PC-3 (cell line): ENCODE measurements around the gene GRHL3. TPM values are rescaled to one million over a fixed set of nuclear protein-coding genes. Genes with fewer than 3 reads are reported as not detected.

Experiments used
- ATAC-seq: fragments of 200-7000 bp; cut with Tn5 transposase; 2 replicates; pipeline ENCODE4 v1.9.1; 2020; ENCODE audit warnings: mild to moderate bottlenecking, moderate library complexity
- BruUV-seq: library from RNA; stranded (reverse); fragments of 400-500 nt; replicated peaks from 2 replicates; lab custom pipeline; 2021; lab: Mats Ljungman, UMichigan
- CTCF ChIA-PET: fragments of 300-600 bp; sonication (Branson Sonifier 250); formaldehyde crosslinking; loops from one replicate; lab custom pipeline; 2022; ENCODE audit warnings: antibody characterized with exemption; lab: Charles Lee
- POLR2A ChIA-PET: fragments of 300-600 bp; sonication (Branson Sonifier 250); formaldehyde crosslinking; loops from one replicate; lab custom pipeline; 2022; ENCODE audit warnings: antibody characterized with exemption; ENCODE audit not compliant: unreplicated experiment; lab: Charles Lee
- DNase-seq: peaks from one replicate; pipeline ENCODE4 v3.0.0-alpha.2; 2015
- H2AFZ ChIP-seq: fragments of 300-600 bp; sonication (generic); 2 replicates; pipeline ENCODE4 v1.6.0; 2016; ENCODE audit warnings: antibody characterized with exemption, low read length
- H3F3A ChIP-seq: fragments of 300-600 bp; sonication (generic); one replicate; pipeline ENCODE4 v1.6.0; 2017; ENCODE audit warnings: antibody characterized with exemption, low read length, control low read depth, mild to moderate bottlenecking; ENCODE audit not compliant: unreplicated experiment
- H3K27ac ChIP-seq: fragments of 300-600 bp; sonication (generic); 2 replicates; pipeline ENCODE4 v1.5.1; 2016; ENCODE audit warnings: mild to moderate bottlenecking, low read length
- H3K27me3 ChIP-seq: fragments of 300-600 bp; sonication (generic); 2 replicates; pipeline ENCODE4 v1.6.1; 2016; ENCODE audit warnings: low read length, mixed read lengths
- H3K36me3 ChIP-seq: fragments of 300-600 bp; sonication (generic); 2 replicates; pipeline ENCODE4 v1.6.1; 2016; ENCODE audit warnings: low read depth, mixed run types, low read length, mixed read lengths
- H3K4me1 ChIP-seq: fragments of 300-600 bp; sonication (generic); 2 replicates; pipeline ENCODE4 v1.5.1; 2016; ENCODE audit warnings: low read length; ENCODE audit not compliant: insufficient read depth
- H3K4me2 ChIP-seq: fragments of 300-600 bp; sonication (generic); 2 replicates; pipeline ENCODE4 v1.6.0; 2016; ENCODE audit warnings: low read length
- H3K4me3 ChIP-seq: fragments of 300-600 bp; sonication (generic); 2 replicates; pipeline ENCODE4 v1.5.1; 2016; ENCODE audit warnings: mild to moderate bottlenecking, low read length, mixed read lengths
- H3K79me2 ChIP-seq: fragments of 300-600 bp; sonication (generic); 2 replicates; pipeline ENCODE4 v1.6.1; 2017; ENCODE audit warnings: low read length, mixed read lengths
- H3K9ac ChIP-seq: fragments of 300-600 bp; sonication (generic); 2 replicates; pipeline ENCODE4 v1.6.0; 2016; ENCODE audit warnings: mild to moderate bottlenecking, low read length
- H3K9me2 ChIP-seq: fragments of 300-600 bp; sonication (generic); replicated peaks from 2 replicates; pipeline ENCODE4 v1.6.1; 2016; ENCODE audit warnings: mixed run types, low read length, mixed read lengths
- H3K9me3 ChIP-seq: fragments of 300-600 bp; sonication (generic); 2 replicates; pipeline ENCODE4 v1.6.1; 2016; ENCODE audit warnings: low read length, mixed read lengths
- H4K20me1 ChIP-seq: fragments of 300-600 bp; sonication (generic); 2 replicates; pipeline ENCODE4 v1.6.1; 2016; ENCODE audit warnings: low read length, mixed read lengths
- EZH2 ChIP-seq: fragments of 300-600 bp; sonication (generic); IDR thresholded peaks from one replicate; pipeline ENCODE4 v1.6.1; 2017; ENCODE audit warnings: antibody characterized with exemption, mild to moderate bottlenecking, low read length; ENCODE audit not compliant: unreplicated experiment
- EZH2phosphoT487 ChIP-seq: fragments of 300-600 bp; sonication (generic); IDR thresholded peaks from 2 replicates; pipeline ENCODE4 v1.6.1; 2018; ENCODE audit warnings: mild to moderate bottlenecking, antibody characterized with exemption, low read length, borderline replicate concordance
- intact Hi-C: fragments of 100-400 bp; cut with micrococcal nuclease; formaldehyde crosslinking; loops from 2 replicates; pipeline ENCODE4 v1.9.0; 2023
- total RNA-seq: library from RNA; depleted of rRNA; stranded (reverse); fragments of >200 nt; gene quantifications from 2 replicates; pipeline ENCODE4 v1.2.3, GENCODE V29; 2014
- TF ChIP-seq, protein P1 (sequence below): fragments of 300-600 bp; sonication (generic); conservative IDR thresholded peaks from 2 replicates; pipeline ENCODE4 v1.5.1; 2017; ENCODE audit warnings: antibody characterized with exemption, low read depth, mild to moderate bottlenecking, low read length

The GRHL3 gene
- total RNA-seq, 1 experiment from 2014 or later = 3.5 TPM

DNA sequence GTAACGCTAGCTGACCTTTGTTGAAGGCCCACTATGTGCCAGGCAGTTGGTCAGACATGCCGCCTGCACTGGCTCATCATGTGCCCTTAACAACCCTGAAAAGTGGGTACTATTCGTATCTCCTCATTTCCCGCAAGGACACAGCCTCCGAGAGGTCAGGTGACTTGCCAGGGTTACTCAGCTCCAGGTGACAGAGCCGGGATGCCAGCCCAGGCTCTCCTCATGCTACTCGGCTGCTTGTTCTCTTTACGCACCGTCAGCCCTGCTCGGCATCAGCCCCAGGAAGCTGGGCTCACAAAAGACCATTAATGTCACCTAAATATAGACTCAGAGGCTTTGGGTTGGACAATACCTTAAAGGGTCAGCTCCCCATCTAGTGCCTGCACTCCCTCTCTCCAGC is 29.0 kb downstream of the GRHL3 start:
- Histone ChIP-seq H3K4me1 (peaks cover 28% of the 10 kb centered on the region), H3F3A (no peaks in the 10 kb centered on the region), H4K20me1 (no peaks in the 10 kb centered on the region), H3K9me3 (no peaks in the 10 kb centered on the region), H3K4me2 (no peak overlapping the region), H3K36me3 (no peaks in the 10 kb centered on the region), H3K9me2 (no peaks in the 10 kb centered on the region), H3K27ac (no peak overlapping the region), H3K27me3 (no peaks in the 10 kb centered on the region), H3K4me3 (no peak overlapping the region), H3K9ac (no peak overlapping the region), H2AFZ (no peak overlapping the region), H3K79me2 (no peaks in the 10 kb centered on the region)
- BruUV-seq = no TSS peak
- TF ChIP-seq EZH2 (no peak), EZH2phosphoT487 (no peak)
- TF ChIP-seq, protein P1, sequence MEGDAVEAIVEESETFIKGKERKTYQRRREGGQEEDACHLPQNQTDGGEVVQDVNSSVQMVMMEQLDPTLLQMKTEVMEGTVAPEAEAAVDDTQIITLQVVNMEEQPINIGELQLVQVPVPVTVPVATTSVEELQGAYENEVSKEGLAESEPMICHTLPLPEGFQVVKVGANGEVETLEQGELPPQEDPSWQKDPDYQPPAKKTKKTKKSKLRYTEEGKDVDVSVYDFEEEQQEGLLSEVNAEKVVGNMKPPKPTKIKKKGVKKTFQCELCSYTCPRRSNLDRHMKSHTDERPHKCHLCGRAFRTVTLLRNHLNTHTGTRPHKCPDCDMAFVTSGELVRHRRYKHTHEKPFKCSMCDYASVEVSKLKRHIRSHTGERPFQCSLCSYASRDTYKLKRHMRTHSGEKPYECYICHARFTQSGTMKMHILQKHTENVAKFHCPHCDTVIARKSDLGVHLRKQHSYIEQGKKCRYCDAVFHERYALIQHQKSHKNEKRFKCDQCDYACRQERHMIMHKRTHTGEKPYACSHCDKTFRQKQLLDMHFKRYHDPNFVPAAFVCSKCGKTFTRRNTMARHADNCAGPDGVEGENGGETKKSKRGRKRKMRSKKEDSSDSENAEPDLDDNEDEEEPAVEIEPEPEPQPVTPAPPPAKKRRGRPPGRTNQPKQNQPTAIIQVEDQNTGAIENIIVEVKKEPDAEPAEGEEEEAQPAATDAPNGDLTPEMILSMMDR = no peak
- ChIA-PET CTCF (no interaction called here), POLR2A (no interaction called here)
- intact Hi-C loops = no loop called here
- DNase-seq (no peak), ATAC-seq (no peak)

- ChIA-PET POLR2A (no interaction called here), CTCF (no interaction called here)
- Histone ChIP-seq H4K20me1 (no peaks in the 10 kb centered on the region), H3K36me3 (no peaks in the 10 kb centered on the region), H3K27me3 (no peaks in the 10 kb centered on the region), H3K9me3 (no peaks in the 10 kb centered on the region), H3K9ac (no peak overlapping the region), H3K9me2 (no peaks in the 10 kb centered on the region), H3K27ac (peak overlapping the region; percentile 42), H3F3A (no peaks in the 10 kb centered on the region), H3K4me1 (peaks cover 28% of the 10 kb centered on the region), H3K79me2 (no peaks in the 10 kb centered on the region), H2AFZ (no peak overlapping the region), H3K4me3 (no peak overlapping the region), H3K4me2 (peak overlapping the region; percentile 24; the same call in 1 of the 2 replicates)
- peak; percentile 58 for DNase-seq
- no peak for TF ChIP-seq EZH2phosphoT487
- TF ChIP-seq, protein P1 = no peak
- ATAC-seq = peak; percentile 69
- intact Hi-C loops = no loop called here
- BruUV-seq = no TSS peak
These were observed 30.7 kb downstream of the GRHL3 start for GRCh38 chr1:24349891-24350290.

DNA sequence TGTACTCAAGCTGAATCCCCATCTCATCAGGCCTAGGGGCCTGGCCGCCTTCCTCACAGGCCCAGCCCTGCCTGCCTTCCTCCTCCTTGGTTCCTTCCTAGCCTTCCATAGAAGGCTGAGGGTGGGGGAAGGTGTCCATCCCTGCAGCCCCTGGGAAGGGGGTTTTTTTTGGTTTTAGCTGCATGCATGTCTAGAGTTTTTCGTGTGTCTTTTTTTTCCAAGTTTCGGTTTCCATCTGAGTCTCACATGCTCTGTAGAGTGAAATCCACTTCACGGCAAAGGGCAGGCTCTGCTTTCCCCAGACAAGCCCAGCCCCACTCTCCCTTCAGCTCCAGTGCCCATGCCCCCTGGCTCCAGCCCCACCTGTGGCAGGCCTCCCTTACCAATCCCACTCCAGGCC is 32.1 kb downstream of the GRHL3 start:
- POLR2A ChIA-PET = no interaction called here

More for the DNA sequence above, 32.1 kb downstream of the GRHL3 start:
- CTCF ChIA-PET = no interaction called here
- H2AFZ ChIP-seq = no peak overlapping the region
- DNase-seq = no peak
- no peaks in the 10 kb centered on the region for H3K79me2 ChIP-seq
- BruUV-seq = no TSS peak
- no peak overlapping the region for H3K9ac ChIP-seq
- no peaks in the 10 kb centered on the region for H3K36me3 ChIP-seq
- H3K4me3 ChIP-seq = no peak overlapping the region
- no peaks in the 10 kb centered on the region for H4K20me1 ChIP-seq
- peaks cover 28% of the 10 kb centered on the region for H3K4me1 ChIP-seq
- intact Hi-C loops = no loop called here
- H3K27ac ChIP-seq = no peak overlapping the region
- H3F3A ChIP-seq = no peaks in the 10 kb centered on the region
- no peak overlapping the region for H3K4me2 ChIP-seq
- H3K27me3 ChIP-seq = no peaks in the 10 kb centered on the region
- no peak for ATAC-seq
- no peaks in the 10 kb centered on the region for H3K9me2 ChIP-seq
- H3K9me3 ChIP-seq = no peaks in the 10 kb centered on the region
- TF ChIP-seq, protein P1 = no peak
- TF ChIP-seq EZH2 (no peak), EZH2phosphoT487 (no peak)
